Measurements from ENCODE around the gene SMLR1.
"Not testable (repeated sequence)": the region's sequence is repeated elsewhere in the genome, so short reads cannot be mapped to it uniquely, and the experiment has no call there.

The SMLR1 gene

GRCh38 chr6:130827247-130828149 lies at the start of gene SMLR1:
SMLR1 (plus strand) TSS chr6:130827406; CDS start chr6:130827414, 8 bp downstream.
- DNase-seq = no peak

DNA sequence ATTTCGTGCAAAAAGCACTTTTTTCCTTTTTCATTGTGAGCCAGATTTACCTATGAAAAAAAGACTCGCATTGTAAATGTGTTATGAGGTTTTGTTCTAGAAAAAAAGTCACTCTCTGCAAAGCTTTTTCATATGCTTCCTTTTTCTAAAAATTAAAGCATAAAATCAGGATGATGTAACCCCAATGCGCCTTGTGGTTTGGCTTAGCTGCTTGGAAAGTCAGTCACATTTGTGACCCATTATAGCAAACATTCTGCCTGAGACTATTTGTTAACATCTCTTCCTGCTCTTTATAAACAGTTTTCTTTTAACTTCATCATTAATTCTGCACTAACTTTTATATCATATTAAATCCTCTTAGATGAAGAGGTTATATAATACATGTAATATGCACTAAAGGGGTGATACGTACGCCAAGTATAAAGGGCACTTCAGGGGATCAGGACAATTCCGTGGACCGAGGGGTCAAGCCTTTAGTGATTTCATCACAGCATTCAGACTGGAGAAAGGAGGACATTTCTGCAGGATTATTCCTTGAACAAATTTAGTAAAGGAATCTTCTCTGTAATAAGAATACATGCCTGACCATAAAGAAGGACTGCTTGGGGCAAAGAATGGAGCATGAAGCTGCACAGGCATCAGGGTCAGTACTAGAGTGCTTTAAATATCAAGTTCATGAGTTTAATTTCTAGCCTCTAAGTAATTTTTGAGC lies 48.1 kb upstream of the SMLR1 start:
- peak; percentile 64 for DNase-seq

GRCh38 chr6:130779658-130780033 lies 47.6 kb upstream of the SMLR1 start:
- DNase-seq = no peak

GRCh38 chr6:130780122-130780521 lies 47.1 kb upstream of the SMLR1 start:
- DNase-seq = no peak

- no peak for DNase-seq
Measured at GRCh38 chr6:130781557-130781956, 45.6 kb upstream of the SMLR1 start.

DNA sequence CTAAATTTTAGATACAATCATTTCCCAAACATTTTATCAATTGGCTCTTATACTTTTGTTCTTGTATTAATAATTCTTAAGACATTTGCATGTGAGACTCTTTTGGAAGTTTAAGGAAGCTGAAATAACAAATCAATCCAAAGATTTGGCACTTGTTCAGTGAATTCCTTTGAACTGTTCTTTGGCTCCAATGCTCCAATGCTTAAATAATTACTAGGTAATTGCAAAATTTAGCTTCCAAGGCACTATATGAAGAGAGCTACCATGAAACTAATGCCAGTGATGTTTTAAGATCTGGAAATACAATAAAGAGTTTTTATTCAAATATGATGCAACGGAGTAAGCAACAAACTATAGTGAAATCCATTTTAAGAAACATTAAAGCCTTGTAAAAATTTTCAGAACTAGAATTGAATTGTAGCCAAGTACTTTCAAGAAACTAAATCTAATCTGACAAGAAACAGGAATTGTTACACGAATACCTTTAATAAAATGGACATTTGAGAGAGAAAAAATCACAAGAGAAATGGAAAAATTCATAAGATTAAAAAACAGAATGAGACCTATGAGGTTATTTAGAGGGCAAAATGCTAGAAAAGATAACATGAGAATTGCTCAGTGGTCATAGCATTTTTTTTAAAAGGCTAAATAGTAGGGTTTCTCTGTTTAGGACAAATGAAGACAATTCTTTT lies 43.6 kb upstream of the SMLR1 start:
- no peak for DNase-seq

- peak; percentile 6 for DNase-seq
Measured at GRCh38 chr6:130787726-130788500, 39.3 kb upstream of the SMLR1 start.

DNA sequence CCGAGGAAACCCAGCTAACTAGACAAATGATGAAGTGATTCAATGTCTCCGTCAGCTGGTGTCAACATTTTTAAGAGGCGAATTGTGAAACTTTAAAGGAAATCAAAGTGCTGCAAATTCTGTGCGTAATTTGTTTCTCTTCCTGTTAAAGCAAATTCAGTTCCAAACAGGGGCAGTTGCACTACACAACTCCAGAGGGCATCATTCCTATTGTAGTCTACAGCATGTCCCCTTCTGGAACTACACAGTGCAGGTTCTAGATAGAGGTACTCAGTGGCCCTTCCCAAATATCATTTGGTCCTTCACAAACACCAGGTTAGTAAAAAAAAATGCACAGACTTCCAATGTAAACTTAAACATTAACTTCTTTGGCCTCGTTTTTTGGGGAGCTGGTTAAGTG lies 38.3 kb upstream of the SMLR1 start:
- DNase-seq = peak; percentile 10

GRCh38 chr6:130794010-130794697 lies 33.1 kb upstream of the SMLR1 start:
- no peak for DNase-seq

- DNase-seq = no peak
Measured at GRCh38 chr6:130794738-130795137, 32.5 kb upstream of the SMLR1 start.

DNA sequence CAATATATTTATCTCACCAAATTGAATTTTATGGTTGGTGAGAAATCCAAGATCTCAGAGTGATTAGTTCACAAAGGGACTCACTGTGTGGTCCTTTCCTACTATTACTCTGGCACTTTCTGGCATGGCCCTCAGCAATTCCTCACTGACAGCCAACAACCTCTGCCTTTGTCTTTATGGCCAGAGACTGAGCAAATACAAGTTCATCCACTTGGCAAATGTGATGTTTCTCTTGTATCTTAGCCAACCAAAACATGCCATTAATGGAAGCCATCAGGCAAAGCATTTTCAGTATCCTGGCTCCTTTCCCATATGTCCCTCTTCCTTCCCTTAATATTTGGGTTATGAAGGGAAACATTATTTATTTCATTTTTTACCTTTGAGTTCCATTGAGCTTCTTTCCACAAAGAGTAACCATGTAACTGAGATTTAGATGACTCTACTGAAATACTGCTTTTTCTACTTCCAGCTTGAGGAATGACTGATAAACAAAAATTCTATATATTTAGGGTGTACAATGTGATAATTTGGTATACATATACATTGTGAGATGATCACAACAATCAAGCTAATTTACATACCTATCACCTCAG lies 30.8 kb upstream of the SMLR1 start:
- DNase-seq = no peak

- DNase-seq = no peak
Measured at GRCh38 chr6:130797061-130797460, 30.1 kb upstream of the SMLR1 start.

GRCh38 chr6:130801368-130801767 lies 25.8 kb upstream of the SMLR1 start:
- DNase-seq = not testable (repeated sequence)

DNA sequence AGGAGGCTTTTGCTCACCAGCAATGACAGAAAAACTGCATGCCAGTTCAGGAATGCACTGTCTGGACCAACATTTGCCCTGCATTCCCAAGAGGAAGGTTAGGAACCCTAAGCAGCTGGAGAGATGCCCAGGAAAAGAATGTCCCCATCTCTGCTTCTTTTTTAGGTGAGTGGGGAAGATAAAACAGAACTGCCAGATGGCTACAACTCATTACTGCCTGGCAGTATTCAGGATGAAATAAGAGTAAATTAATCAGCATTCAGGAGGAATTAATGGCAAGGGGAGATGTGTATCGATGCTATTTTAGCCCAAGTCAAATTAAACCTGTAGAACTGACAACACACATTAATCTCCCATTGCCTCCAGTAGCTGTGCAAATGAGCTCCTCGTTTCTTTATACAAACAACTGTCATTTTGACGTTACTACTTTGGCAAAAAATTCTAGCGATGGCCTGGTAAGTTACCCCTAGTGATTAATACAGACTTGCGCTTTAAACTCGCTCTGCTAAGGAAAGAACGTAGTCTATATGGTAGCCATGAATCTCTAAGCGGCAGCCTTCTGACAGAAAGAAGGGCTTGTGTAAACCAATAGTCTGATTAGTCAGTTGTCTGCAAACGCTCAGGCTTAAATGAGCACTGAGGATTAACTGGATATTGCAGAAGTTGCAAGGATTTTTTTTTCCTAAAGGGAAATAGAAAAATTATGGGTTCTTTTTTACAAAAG lies 16.7 kb upstream of the SMLR1 start:
- DNase-seq = no peak

DNA sequence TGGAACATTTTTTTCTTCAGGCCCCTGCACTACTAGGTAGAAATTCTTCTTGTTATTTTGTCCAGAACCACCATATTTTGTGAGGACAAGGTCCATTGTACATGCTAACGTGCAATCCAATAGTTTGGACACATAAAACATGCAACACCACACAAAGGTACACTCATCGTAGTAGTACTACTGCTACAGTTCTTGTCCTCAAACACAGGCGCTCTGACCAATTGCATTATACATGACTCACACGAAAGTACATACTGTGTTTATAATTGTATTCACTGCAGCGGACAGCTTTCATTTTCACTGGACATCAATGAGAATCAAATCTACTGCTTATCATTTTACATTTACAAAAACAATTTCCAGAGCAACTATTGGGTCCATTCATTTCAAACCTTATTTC lies 15.3 kb upstream of the SMLR1 start:
- DNase-seq = no peak

GRCh38 chr6:130814506-130814905 lies 12.7 kb upstream of the SMLR1 start:
- no peak for DNase-seq

DNA sequence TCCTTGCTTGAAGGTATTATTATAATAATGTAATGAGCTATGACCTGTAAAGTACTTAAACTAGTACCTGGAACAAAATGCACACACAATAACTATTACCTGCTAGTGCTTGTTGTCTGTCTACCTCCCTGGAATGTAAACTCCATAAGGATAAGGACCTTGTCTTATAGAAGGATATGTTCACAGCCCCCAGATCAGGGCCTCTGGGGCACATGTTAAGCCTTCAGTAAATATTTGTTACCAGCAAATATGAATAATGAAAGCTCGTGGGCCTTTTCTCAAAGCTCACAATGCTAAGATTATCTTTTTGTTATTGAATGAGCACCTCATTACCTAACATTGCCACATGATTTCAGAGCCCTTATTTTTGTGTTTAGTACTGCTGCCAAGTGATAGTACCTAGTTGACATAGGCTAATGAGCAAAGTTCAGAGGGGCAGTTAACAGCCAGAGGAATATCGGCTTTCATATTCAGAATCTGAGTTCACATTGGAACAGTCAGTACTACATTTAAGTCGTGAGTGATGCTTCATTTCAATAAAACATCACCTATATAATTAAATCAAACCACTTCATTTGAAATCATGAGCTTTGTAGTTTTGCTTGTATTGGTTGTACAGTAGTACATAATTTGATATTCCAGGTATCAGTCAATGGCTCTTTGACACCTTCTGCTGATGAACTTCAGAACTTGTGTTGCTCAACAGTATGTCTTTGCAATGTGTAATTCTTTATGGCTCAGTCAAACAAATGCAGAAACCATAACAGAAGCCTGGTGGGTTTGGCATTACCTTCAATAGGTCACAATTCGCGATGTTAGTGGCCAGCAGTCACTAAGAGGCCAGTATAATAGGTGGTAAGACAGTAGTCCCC lies 11.8 kb upstream of the SMLR1 start:
- no peak for DNase-seq

DNA sequence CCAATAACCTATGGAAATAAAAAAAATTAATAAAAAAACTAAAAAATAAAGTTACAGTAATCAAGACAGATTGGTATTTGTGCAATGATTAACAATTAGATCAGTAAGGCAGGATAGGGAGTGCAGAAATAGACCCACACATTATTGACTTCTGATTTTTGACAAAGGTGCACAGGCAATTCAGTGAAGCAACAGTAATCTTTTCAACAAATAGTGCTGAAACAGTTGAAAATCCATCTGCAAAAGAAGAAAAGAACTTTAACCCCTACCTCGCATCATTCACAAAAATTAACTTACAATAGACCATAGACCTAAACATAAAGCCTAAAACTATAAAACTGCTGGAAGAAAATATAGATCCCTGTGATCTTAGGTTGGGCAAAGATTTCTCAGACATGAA lies 4.5 kb upstream of the SMLR1 start:
- DNase-seq = no peak

GRCh38 chr6:130824978-130825694 lies 2.1 kb upstream of the SMLR1 start:
- DNase-seq = no peak

Data from hematopoietic multipotent progenitor cell treated with erythropoietin and hydrocortisone succinate and interleukin-3 and kit ligand, for 4 days (in vitro differentiated cells).